Activated CD4-positive, alpha-beta T cell treated with anti-CD3 and anti-CD28 coated beads for 24 hours (primary cell): Measurements from ENCODE around the gene STMP1.

Experiments
- DNase-seq, 2 donors: peaks; one replicate each; pipeline ENCODE4 v3.0.0-alpha.2; 2020; ENCODE audit warnings: low read depth in 2 of 2

Gene STMP1

GRCh38 chr7:135697276-135698049 lies 35.1 kb downstream of the STMP1 start:
- DNase-seq = no peak

DNA sequence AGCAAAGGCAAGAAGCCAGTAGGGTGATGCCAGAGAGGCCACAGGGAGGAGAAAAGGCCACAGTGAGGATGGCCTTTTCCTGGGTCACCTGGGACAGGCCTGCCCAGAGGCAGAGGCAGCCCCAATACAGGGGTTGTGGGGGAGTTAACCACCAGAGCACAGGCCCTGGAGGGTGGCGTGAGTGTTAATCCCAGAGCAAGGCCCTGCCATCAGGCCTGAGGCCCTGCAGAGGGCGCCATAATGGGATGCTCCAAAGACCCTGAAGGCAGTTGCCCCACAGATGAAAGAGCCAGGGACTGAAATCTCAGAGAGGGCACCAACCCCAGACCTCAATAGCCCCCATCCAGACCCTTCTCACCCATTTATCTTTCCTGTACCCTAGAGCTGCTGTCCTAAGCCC lies 41.8 kb downstream of the STMP1 start:
- DNase-seq = no peak

- DNase-seq = no peak
Measured at GRCh38 chr7:135704698-135705097, 42.4 kb downstream of the STMP1 start.

DNA sequence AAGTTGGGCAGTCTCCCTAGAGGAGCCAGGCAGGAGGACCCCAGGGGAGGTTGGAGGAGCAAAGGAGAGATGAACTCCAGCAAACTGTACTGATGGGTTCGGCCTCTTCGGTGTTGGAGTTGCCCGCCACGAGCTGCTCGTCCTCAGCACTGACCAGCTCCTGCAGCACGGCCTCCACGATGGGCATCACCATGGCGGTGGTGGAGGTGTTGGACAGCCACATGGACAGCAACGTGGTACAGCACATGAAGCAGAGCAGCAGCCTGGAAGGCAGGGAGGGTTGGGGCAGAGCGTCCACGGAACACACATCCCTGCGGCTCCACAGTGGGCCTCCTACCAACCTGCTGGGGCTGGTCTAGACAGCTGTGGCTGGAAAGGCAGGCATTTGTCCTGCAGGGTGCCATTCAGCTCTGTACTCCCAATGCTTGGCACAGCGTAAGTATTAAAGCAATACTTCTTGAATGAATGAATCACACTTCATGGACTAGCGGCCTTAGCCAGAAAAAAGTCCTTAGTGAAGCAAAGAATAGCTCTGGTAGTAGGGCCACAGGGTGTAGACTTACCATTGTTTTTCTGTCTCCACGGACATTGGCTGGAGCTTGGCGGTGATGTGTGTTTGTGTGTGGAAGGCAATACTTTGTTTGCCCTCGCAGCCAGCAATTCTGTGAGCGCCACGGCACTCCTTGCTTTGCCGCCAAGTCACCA lies 43.9 kb downstream of the STMP1 start:
- DNase-seq = no peak

GRCh38 chr7:135706858-135707569 lies 44.7 kb downstream of the STMP1 start:
- DNase-seq = no peak

DNA sequence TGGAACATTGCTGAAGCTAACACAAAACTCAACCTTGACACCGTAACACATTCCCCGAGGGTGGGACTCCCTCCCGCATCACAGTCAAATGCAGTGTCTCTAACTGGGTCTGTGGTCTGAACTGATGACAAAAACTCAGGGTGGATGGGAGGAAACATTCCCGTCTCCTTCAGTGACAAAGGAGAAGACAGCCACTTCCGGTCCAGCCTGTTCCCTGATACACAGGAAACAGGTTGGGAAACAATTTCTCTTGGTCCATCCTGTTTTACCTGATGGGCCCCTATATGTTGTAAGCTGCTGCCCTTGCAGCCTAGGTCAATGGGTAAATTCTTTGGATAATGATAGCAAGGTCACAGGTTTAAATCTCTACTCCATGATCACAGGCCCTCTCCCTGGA lies 45.3 kb downstream of the STMP1 start:
- DNase-seq = no peak

GRCh38 chr7:135708041-135708440 lies 45.7 kb downstream of the STMP1 start:
- DNase-seq = no peak

GRCh38 chr7:135709508-135709907 lies 47.2 kb downstream of the STMP1 start:
- DNase-seq = no peak

DNA sequence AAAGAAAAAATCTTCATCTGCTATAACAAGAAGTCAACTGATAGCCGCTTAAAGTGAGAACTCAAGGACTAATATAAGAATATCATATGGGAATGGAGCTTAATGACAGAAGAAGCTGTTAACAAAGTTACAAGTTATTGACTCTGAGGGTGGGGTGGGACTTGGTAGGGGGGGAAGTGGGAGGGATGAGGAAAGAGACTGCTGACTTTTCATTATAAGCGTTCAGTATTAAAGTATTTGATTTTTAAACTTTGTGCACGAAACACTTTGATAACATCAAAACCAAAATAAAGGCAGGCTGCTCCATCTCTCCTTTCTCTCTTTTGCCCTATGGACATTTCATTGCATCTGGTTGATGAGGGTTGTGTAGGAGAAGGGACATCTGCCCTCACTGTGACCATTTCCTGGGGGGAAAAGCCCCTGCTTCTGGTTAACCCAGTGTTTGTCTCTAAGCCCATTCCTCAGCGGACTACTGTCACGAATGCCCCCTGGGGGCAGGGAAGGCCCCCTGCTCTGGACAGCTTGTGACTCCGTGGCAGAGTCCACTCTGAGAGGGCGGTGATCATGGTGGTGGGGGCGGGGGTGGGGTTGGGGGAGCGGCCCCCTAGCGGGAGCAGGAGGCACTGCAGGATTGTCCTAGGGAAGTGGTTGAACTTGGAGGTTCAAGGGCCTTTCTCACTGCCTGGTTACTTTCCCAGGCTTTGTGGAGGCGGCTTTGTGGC lies 48.3 kb downstream of the STMP1 start:
- DNase-seq = no peak

- DNase-seq = no peak
Measured at GRCh38 chr7:135711139-135711469, 48.8 kb downstream of the STMP1 start.

DNA sequence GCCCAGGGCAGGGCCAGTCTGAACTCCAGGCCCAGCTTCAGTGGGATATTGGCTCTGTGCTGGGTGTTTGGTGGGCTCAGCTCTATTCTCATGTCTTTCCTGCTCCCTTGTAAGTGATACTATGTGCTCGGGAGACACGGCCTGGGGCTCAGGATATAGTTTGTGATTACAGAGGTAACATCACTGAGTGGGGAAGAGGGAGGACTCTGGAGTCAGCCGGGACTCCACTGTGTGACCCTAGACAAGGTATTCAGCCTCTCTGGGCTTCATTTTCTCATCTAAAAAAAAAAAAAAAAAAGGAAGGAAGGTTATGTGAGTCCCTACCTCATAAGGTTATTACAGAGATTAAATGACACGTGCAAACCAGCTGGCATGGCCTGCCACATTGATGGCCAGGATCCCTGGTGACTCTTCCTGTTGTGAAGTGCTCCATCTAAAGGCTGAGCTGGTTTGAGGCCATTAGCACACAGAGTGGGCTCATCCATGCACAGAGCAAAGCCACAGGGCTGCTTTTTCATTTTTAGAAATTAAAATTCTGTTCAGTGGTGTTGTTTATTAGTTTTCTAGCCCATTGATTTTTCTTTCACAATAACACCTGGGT lies 50.0 kb downstream of the STMP1 start:
- DNase-seq = no peak

DNA sequence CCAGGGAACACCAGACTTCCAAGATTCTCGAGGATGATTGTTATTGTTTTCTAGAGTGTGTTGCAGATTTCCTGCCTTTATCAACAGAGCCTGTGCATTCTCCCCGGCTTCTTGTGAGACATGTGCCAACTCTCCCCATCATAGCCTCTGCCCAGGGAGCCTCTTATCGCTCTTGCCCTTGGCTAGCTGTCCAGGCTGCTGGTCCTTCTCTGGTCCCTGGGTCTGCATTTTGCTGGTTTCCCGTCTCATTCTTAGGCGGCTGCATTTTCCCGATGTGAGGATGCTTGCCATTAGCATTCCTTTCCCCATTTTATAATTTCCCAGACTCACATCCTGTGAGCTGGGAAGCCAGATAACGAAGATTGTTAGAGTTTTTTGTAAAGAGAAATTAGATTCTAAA lies 50.5 kb downstream of the STMP1 start:
- no peak for DNase-seq

- no peak for DNase-seq
Measured at GRCh38 chr7:135713836-135714470, 51.6 kb downstream of the STMP1 start.

DNA sequence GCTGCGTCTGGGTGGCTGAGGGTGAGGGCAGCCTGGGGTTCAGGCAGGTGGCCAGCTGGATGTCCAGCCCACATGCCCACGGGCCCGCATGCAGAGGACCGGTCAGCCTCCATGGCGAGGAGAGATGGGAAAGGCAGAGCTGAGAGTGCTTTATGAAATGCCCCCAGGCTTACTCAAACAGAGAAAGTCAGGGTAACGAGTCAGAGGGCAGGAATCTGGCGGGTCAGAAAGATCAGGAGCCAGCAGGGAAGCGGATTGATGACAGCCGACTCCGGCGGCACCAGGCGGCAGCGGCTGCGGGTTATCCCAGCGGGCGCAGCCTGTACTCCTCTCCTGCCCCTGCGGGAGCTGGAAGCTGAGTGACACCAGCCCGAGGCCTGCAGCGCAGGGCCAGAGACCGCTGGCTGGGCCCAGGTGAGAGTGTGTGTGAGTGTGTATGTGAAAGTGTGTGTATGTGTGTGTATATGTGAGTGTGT lies 52.3 kb downstream of the STMP1 start:
- DNase-seq = no peak

- no peak for DNase-seq
Measured at GRCh38 chr7:135715055-135715522, 52.8 kb downstream of the STMP1 start.

DNA sequence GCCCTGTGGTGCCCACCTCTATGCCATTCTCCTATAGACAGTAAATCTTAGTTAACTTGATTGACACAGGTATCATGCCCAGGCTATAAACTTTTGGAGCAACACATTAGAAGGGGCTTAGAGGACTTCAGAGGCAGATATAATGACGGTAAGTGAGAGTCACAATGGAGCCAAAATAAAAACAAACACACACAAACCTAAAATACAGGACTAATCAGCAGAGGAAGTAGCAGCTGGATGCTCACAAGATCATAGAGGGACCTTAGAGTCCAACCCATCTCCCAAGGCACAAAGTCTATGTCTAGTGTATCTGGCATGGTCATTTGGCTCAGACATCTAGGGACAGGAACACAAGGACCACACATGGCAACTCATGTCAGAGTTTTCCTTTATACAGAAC lies 53.4 kb downstream of the STMP1 start:
- DNase-seq = no peak

DNA sequence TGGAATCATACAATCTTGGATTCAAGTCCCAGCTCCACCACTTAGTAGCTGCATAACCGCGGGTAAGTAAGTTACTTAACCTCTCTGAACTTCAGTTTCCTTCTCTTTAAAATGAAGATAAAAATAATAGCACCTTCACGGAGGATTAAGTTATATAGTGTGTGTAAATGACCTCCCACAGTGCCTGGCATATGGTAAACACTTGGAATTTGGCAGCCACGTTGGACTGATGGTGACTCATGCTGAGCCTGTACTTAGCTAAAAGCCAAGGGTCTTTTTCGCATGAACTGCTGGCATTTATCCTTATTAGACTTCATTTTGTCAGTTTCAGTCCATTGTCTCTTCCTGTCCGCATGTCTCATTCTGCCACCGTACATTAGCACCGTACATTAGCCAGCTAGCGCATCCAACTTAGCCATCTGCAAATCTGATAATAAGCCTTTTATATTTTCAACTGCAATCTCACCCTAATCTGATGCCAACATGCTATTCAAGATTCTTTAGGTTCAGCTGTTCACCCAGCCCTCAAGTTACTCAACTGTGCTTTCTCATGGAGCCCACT lies 54.4 kb downstream of the STMP1 start:
- DNase-seq = no peak

GRCh38 chr7:135717693-135718092 lies 55.4 kb downstream of the STMP1 start:
- DNase-seq = no peak

DNA sequence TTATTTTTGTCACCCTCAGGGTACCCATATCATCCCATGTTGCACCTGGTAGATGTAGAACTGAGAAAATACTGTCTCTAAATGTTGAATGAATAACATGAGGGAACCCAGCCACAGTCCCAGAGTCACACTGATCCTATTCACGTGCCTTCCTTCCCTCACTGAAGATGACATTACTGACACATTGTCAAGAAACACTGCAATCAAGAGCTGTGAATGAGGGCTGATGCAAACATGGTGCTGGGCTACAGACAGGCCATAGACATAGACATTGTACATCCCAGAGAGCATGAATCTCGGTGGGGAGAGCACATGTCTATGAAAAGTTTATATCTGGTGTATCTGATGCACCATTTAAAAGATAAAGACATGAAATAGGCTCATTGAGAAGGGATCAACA lies 55.9 kb downstream of the STMP1 start:
- no peak for DNase-seq

- no peak for DNase-seq
Measured at GRCh38 chr7:135718794-135719437, 56.6 kb downstream of the STMP1 start.
